Lower lobe of right lung (tissue), 2 donors: Measurements from ENCODE around the gene ESM1. TPM values are rescaled to one million over a fixed set of nuclear protein-coding genes. Genes with fewer than 3 reads are reported as not detected.
"Not testable (repeated sequence)": the region's sequence is repeated elsewhere in the genome, so short reads cannot be mapped to it uniquely, and the experiment has no call there.

Experiments used
- ATAC-seq, 2 donors: fragments of 200-7000 bp; cut with Tn5 transposase; one replicate each; pipeline ENCODE4 v1.9.1; 2020 to 2022; ENCODE audit warnings: mild to moderate bottlenecking in 2 of 2, moderate library complexity in 2 of 2
- DNase-seq: peaks from one replicate; pipeline ENCODE4 v3.0.0-alpha.2; 2020
- H3K27ac ChIP-seq: fragments of 200-600 bp; one replicate; pipeline ENCODE4 v1.8.0; 2022
- H3K27me3 ChIP-seq: fragments of 200-600 bp; one replicate; pipeline ENCODE4 v1.8.0; 2022; ENCODE audit warnings: low read depth
- H3K36me3 ChIP-seq: fragments of 200-600 bp; one replicate; pipeline ENCODE4 v1.8.0; 2022; ENCODE audit warnings: mild to moderate bottlenecking
- H3K4me1 ChIP-seq: fragments of 200-600 bp; one replicate; pipeline ENCODE4 v1.8.0; 2022
- H3K4me3 ChIP-seq: fragments of 200-600 bp; one replicate; pipeline ENCODE4 v1.8.0; 2022; ENCODE audit warnings: mild to moderate bottlenecking
- H3K9me3 ChIP-seq: fragments of 200-600 bp; one replicate; pipeline ENCODE4 v1.8.0; 2022
- intact Hi-C: fragments of 100-400 bp; cut with DNase I; formaldehyde crosslinking; loops from one replicate; pipeline ENCODE4 v1.11.0; 2022
- total RNA-seq: library from RNA; stranded (reverse); fragmentation: NEBNext Ultra II Directional; extraction: Animal tissue kit (Norgen Biotek cat#: 25700); gene quantifications from one replicate; pipeline ENCODE4 v1.2.1, GENCODE V29; 2021
- TF ChIP-seq, protein P1 (sequence below): fragments of 200-600 bp; IDR thresholded peaks from one replicate; pipeline ENCODE4 v1.8.0; 2022; ENCODE audit warnings: antibody characterized with exemption, mild to moderate bottlenecking
- donor health status: DM: no; HTN: yes; CAD: no; lungs with severe emphysema.

The ESM1 gene
- total RNA-seq, 1 donor from 2014 or later, result 0.68 TPM

DNA sequence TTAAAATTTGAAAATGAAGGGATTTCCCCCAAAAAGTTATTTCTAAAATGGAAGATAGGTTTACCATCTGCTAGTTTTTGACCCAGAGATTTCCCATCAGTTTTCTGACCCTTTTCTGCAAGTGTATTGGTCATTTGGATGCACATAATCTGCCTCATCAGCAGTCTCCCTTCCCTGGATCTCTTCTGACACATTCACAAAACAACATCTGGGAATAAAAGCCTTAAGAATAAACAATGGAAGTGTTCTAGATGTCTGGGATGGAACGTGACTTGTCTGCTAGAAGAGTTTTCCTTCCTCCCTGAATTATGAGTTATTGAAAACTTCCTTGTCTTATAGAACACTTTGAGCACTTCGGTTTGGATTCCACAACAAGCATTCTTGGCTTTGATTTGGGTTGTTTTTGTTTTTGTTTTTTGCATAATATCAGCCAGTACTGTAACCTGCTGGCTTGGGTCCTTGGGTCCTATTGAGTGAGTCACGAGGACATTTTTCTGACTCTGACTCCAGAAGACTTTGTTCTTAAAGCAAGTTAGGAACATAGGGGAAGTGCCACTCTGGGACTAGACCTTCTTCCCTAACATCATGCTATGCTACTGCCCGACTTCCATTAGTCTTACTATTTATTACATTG lies 18.2 kb upstream of the ESM1 start:
- ATAC-seq, result no peak
- H3K4me1 ChIP-seq, result no peaks in the 10 kb centered on the region
- TF ChIP-seq, protein P1, sequence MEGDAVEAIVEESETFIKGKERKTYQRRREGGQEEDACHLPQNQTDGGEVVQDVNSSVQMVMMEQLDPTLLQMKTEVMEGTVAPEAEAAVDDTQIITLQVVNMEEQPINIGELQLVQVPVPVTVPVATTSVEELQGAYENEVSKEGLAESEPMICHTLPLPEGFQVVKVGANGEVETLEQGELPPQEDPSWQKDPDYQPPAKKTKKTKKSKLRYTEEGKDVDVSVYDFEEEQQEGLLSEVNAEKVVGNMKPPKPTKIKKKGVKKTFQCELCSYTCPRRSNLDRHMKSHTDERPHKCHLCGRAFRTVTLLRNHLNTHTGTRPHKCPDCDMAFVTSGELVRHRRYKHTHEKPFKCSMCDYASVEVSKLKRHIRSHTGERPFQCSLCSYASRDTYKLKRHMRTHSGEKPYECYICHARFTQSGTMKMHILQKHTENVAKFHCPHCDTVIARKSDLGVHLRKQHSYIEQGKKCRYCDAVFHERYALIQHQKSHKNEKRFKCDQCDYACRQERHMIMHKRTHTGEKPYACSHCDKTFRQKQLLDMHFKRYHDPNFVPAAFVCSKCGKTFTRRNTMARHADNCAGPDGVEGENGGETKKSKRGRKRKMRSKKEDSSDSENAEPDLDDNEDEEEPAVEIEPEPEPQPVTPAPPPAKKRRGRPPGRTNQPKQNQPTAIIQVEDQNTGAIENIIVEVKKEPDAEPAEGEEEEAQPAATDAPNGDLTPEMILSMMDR, result no peak

GRCh38 chr5:55002166-55002565 lies 16.8 kb upstream of the ESM1 start:
- DNase-seq, H3K36me3 ChIP-seq, H3K4me1 ChIP-seq, H3K4me3 ChIP-seq, ATAC-seq, H3K9me3 ChIP-seq, H3K27me3 ChIP-seq, H3K27ac ChIP-seq, intact Hi-C loops: not testable (repeated sequence)

More for the DNA sequence above, 18.2 kb upstream of the ESM1 start:
- no peak overlapping the region for H3K4me3 ChIP-seq
- DNase-seq, result no peak
- H3K27ac ChIP-seq, result no peak overlapping the region
- H3K27me3 ChIP-seq, result no peaks in the 10 kb centered on the region
- H3K36me3 ChIP-seq, result no peaks in the 10 kb centered on the region
- H3K9me3 ChIP-seq, result no peaks in the 10 kb centered on the region
- intact Hi-C loops, result no loop called here

GRCh38 chr5:54997081-54997480 lies 11.7 kb upstream of the ESM1 start:
- H3K4me1 ChIP-seq, result peaks cover 4% of the 10 kb centered on the region
- H3K27ac ChIP-seq, result no peak overlapping the region
- no peaks in the 10 kb centered on the region for H3K9me3 ChIP-seq
- intact Hi-C loops, result no loop called here
- DNase-seq, result no peak
- no peaks in the 10 kb centered on the region for H3K36me3 ChIP-seq
- ATAC-seq, result no peak
- TF ChIP-seq, protein P1, result no peak
- H3K27me3 ChIP-seq, result no peaks in the 10 kb centered on the region
- H3K4me3 ChIP-seq, result no peak overlapping the region

- no peak for DNase-seq
- intact Hi-C loops, result no loop called here
- TF ChIP-seq, protein P1, result no peak
Measured at GRCh38 chr5:54996466-54996865, 11.1 kb upstream of the ESM1 start.

GRCh38 chr5:54995168-54995567 lies 9.8 kb upstream of the ESM1 start:
- peaks cover 1% of the 10 kb centered on the region for H3K27me3 ChIP-seq
- DNase-seq, result no peak
- H3K4me3 ChIP-seq, result no peak overlapping the region
- ATAC-seq, result peak in 1 of 2 donors; percentile 17
- H3K4me1 ChIP-seq, result peaks cover 4% of the 10 kb centered on the region
- no peaks in the 10 kb centered on the region for H3K36me3 ChIP-seq
- H3K27ac ChIP-seq, result no peak overlapping the region
- TF ChIP-seq, protein P1, result no peak
- no peaks in the 10 kb centered on the region for H3K9me3 ChIP-seq
- intact Hi-C loops, result no loop called here

More at GRCh38 chr5:54996466-54996865, 11.1 kb upstream of the ESM1 start:
- no peaks in the 10 kb centered on the region for H3K36me3 ChIP-seq
- ATAC-seq, result no peak
- peaks cover 4% of the 10 kb centered on the region for H3K4me1 ChIP-seq
- no peak overlapping the region for H3K27ac ChIP-seq
- H3K9me3 ChIP-seq, result no peaks in the 10 kb centered on the region
- H3K4me3 ChIP-seq, result no peak overlapping the region
- no peaks in the 10 kb centered on the region for H3K27me3 ChIP-seq

GRCh38 chr5:54994628-54995027 lies 9.2 kb upstream of the ESM1 start:
- no peaks in the 10 kb centered on the region for H3K9me3 ChIP-seq
- H3K36me3 ChIP-seq, result no peaks in the 10 kb centered on the region
- TF ChIP-seq, protein P1, result no peak
- intact Hi-C loops, result no loop called here
- H3K4me3 ChIP-seq, result no peak overlapping the region
- DNase-seq, result no peak
- no peak overlapping the region for H3K27ac ChIP-seq
- peaks cover 5% of the 10 kb centered on the region for H3K27me3 ChIP-seq
- ATAC-seq, result no peak
- peaks cover 4% of the 10 kb centered on the region for H3K4me1 ChIP-seq
